Astrocyte (in vitro differentiated cells and primary cell): ENCODE results near the gene NOL4L. TPM values are rescaled to one million over a fixed set of nuclear protein-coding genes. Genes with fewer than 3 reads are reported as not detected.

Experiments
- DNase-seq: peaks from one replicate; pipeline ENCODE4 v3.0.0-alpha.2; 2010; ENCODE audit warnings: low read depth
- FAIRE-seq: peaks from 2 replicates; lab custom pipeline; 2011; peaks lifted over from hg19 to GRCh38; lab: Jason Lieb, UNC
- H2AFZ ChIP-seq: 2 replicates; pipeline ENCODE4 v1.6.0; 2012; ENCODE audit warnings: low read depth, low read length, inconsistent platforms
- H3K27ac ChIP-seq: 2 replicates; pipeline ENCODE4 v1.5.1; 2011; ENCODE audit warnings: low read depth, low read length, inconsistent platforms
- H3K27me3 ChIP-seq: 2 replicates; pipeline ENCODE4 v1.6.0; 2011; ENCODE audit warnings: low read length, inconsistent platforms; ENCODE audit not compliant: insufficient read depth
- H3K36me3 ChIP-seq: 2 replicates; pipeline ENCODE4 v1.5.1; 2011; ENCODE audit warnings: low read length, inconsistent platforms; ENCODE audit not compliant: insufficient read depth
- H3K4me1 ChIP-seq: 2 replicates; pipeline ENCODE4 v1.5.1; 2011; ENCODE audit warnings: low read length, inconsistent platforms; ENCODE audit not compliant: insufficient read depth
- H3K4me2 ChIP-seq: 2 replicates; pipeline ENCODE4 v1.6.0; 2012; ENCODE audit warnings: low read length, inconsistent platforms
- H3K4me3 ChIP-seq: 2 replicates; pipeline ENCODE4 v1.5.1; 2011; ENCODE audit warnings: low read depth, mild to moderate bottlenecking, low read length, inconsistent platforms; ENCODE audit not compliant: insufficient read depth
- H3K79me2 ChIP-seq: 2 replicates; pipeline ENCODE4 v1.6.0; 2012; ENCODE audit warnings: mild to moderate bottlenecking, low read length, inconsistent platforms; ENCODE audit not compliant: insufficient read depth
- H3K9ac ChIP-seq: 2 replicates; pipeline ENCODE4 v1.6.0; 2012; ENCODE audit warnings: mild to moderate bottlenecking, low read length, inconsistent platforms
- H3K9me3 ChIP-seq: 2 replicates; pipeline ENCODE4 v1.5.1; 2012; ENCODE audit warnings: low read depth, mild to moderate bottlenecking, low read length, inconsistent platforms; ENCODE audit not compliant: insufficient read depth
- H4K20me1 ChIP-seq: 2 replicates; pipeline ENCODE4 v1.6.0; 2012; ENCODE audit warnings: low read length, inconsistent platforms; ENCODE audit not compliant: insufficient read depth
- H3K27ac Mint-ChIP-seq: one replicate; pipeline ENCODE4 v1.8.0; 2021; ENCODE audit warnings: mild to moderate bottlenecking, mixed read lengths; ENCODE audit not compliant: unreplicated experiment
- H3K27me3 Mint-ChIP-seq: one replicate; pipeline ENCODE4 v1.8.0; 2021; ENCODE audit warnings: low read depth, mixed read lengths; ENCODE audit not compliant: unreplicated experiment
- H3K36me3 Mint-ChIP-seq: one replicate; pipeline ENCODE4 v1.8.0; 2021; ENCODE audit warnings: low read depth, mixed read lengths; ENCODE audit not compliant: unreplicated experiment
- H3K4me1 Mint-ChIP-seq: one replicate; pipeline ENCODE4 v1.8.0; 2021; ENCODE audit warnings: low read depth, mixed read lengths; ENCODE audit not compliant: unreplicated experiment
- H3K4me3 Mint-ChIP-seq: one replicate; pipeline ENCODE4 v1.8.0; 2021; ENCODE audit warnings: mild to moderate bottlenecking, moderate library complexity, mixed read lengths; ENCODE audit not compliant: unreplicated experiment
- H3K9me3 Mint-ChIP-seq: one replicate; pipeline ENCODE4 v1.8.0; 2021; ENCODE audit warnings: mild to moderate bottlenecking, mixed read lengths; ENCODE audit not compliant: unreplicated experiment
- EZH2 ChIP-seq: IDR thresholded peaks from 2 replicates; pipeline ENCODE4 v1.6.1; 2012; ENCODE audit warnings: mild to moderate bottlenecking, low read length, inconsistent platforms; ENCODE audit not compliant: insufficient read depth
- total RNA-seq: library from RNA; stranded (reverse); gene quantifications from 2 replicates; pipeline ENCODE4 v1.2.1, GENCODE V29; 2021
- TF ChIP-seq, protein P1 (sequence below): IDR thresholded peaks from 2 replicates; pipeline ENCODE4 v1.5.1; 2011; ENCODE audit warnings: low read depth, mild to moderate bottlenecking, inconsistent platforms, low read length, moderate library complexity; ENCODE audit not compliant: insufficient read depth

Gene NOL4L
- total RNA-seq, 1 donor from 2014 or later, result 35.5 TPM

DNA sequence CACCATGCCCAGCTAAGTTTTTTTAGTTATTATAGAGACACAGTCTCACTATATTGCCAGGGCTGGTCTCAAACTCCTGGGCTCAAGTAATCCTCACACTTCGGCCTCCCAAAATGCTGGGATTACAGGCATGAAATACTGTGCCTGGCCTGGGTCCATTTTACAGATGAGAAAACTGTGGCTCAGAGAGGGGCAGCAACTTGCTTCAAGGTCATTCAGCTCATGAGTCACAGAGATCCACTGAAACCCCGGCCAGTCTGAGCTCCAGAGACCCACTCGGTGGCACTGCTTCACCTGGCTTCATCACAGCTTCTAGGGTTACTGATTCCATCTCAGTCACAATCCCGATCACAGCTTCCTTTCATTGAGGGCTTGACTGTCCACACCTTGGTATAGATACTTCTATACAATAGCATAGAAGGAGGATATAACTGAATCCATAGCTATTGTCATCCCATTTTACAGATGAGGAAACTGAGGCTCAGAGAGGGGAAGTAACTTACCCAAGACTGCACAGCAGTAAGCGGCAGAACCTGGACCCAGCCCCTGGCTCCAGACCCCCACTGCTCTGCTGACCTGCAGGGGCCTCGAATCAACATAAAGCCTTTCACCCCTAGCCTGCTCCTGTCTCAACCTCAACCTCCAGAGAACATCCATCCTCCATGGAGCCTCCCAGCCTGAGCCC is 11.8 kb downstream of the NOL4L start:
- Histone ChIP-seq H3K4me3 (no peak overlapping the region), H3K27me3 (no peaks in the 10 kb centered on the region), H4K20me1 (peaks cover 4% of the 10 kb centered on the region), H3K4me1 (peaks cover 21% of the 10 kb centered on the region), H3K4me2 (no peak overlapping the region), H3K9ac (no peak overlapping the region), H3K79me2 (no peaks in the 10 kb centered on the region), H3K9me3 (no peaks in the 10 kb centered on the region), H3K27ac (no peak overlapping the region), H2AFZ (no peak overlapping the region), H3K36me3 (no peaks in the 10 kb centered on the region)
- no peak for FAIRE-seq
- Mint-ChIP-seq H3K27me3 (peaks cover 15% of the 10 kb centered on the region), H3K4me1 (peaks cover 2% of the 10 kb centered on the region), H3K36me3 (no peaks in the 10 kb centered on the region), H3K27ac (no peak overlapping the region), H3K9me3 (no peaks in the 10 kb centered on the region), H3K4me3 (no peak overlapping the region)
- TF ChIP-seq, protein P1, sequence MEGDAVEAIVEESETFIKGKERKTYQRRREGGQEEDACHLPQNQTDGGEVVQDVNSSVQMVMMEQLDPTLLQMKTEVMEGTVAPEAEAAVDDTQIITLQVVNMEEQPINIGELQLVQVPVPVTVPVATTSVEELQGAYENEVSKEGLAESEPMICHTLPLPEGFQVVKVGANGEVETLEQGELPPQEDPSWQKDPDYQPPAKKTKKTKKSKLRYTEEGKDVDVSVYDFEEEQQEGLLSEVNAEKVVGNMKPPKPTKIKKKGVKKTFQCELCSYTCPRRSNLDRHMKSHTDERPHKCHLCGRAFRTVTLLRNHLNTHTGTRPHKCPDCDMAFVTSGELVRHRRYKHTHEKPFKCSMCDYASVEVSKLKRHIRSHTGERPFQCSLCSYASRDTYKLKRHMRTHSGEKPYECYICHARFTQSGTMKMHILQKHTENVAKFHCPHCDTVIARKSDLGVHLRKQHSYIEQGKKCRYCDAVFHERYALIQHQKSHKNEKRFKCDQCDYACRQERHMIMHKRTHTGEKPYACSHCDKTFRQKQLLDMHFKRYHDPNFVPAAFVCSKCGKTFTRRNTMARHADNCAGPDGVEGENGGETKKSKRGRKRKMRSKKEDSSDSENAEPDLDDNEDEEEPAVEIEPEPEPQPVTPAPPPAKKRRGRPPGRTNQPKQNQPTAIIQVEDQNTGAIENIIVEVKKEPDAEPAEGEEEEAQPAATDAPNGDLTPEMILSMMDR, result no peak
- TF ChIP-seq EZH2, result no peak
- DNase-seq, result no peak

DNA sequence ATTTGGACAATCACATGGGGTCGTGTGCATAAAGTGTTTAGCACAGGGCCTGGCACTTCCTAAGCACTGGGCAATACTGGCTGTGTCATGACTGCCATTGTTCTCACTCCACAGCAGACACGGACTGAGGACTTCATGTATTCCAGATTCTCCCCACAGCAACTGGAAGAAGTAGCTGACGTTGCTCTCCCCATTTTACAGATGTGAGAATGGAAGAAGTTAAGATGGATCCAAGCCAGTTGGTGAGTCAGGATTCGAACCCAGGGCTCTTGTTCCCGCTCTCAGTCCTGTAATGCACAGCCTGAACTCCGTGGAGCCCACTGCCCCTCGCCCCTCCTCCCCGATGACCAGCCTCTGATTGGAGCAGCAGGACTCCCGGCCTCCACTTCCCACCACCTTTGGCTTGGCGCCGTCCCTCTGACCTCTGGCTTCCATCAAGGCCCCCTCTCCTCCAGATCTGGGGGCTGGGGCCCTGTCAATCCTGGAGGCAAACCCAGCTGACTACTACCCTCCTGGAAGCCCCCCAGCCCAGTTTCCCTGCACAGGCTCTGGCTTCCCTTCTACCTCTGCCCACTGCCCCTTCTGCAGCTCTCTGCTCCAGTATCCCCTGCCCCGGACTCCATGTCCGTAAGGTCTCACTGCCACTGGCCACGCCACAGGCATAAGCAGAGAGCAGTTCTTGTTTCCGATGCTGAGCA is 12.7 kb downstream of the NOL4L start:
- H3K36me3 ChIP-seq, result no peaks in the 10 kb centered on the region
- no peak overlapping the region for H3K4me2 ChIP-seq
- no peak overlapping the region for H3K4me3 ChIP-seq
- peaks cover 21% of the 10 kb centered on the region for H3K4me1 ChIP-seq
- no peak overlapping the region for H3K9ac ChIP-seq
- no peaks in the 10 kb centered on the region for H3K9me3 ChIP-seq
- Mint-ChIP-seq H3K4me3 (peak overlapping the region; percentile 27), H3K27ac (no peak overlapping the region), H3K9me3 (no peaks in the 10 kb centered on the region), H3K4me1 (no peaks in the 10 kb centered on the region), H3K27me3 (peaks cover 15% of the 10 kb centered on the region), H3K36me3 (no peaks in the 10 kb centered on the region)
- no peak for TF ChIP-seq EZH2
- TF ChIP-seq, protein P1, result no peak
- no peaks in the 10 kb centered on the region for H3K79me2 ChIP-seq
- FAIRE-seq, result no peak
- no peak for DNase-seq
- H3K27me3 ChIP-seq, result no peaks in the 10 kb centered on the region
- H4K20me1 ChIP-seq, result peaks cover 11% of the 10 kb centered on the region
- no peak overlapping the region for H3K27ac ChIP-seq
- H2AFZ ChIP-seq, result no peak overlapping the region

DNA sequence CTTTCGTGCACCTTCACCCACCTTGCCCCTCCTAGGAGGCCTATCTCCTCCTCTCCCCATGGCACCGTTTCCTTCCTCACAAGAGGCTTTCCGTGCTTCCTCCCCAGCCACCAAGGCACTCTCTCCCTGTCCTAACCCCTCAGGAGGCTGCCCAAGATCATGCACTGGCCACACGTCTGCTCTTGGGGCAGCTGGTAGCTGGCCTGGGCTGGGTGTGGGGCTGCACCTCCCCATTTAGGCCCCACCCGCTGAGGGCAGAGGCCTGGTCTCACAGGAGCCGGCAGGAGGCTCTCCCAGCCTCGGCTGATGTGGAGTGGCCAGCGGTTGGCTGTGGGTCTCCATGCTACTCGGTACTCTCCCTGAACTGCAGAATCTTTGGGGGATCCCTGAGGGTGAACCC is 13.6 kb downstream of the NOL4L start:
- FAIRE-seq (no peak), DNase-seq (no peak)
- TF ChIP-seq, protein P1, result no peak
- TF ChIP-seq EZH2, result no peak
- peaks cover 12% of the 10 kb centered on the region for H4K20me1 ChIP-seq
- H3K4me2 ChIP-seq, result no peak overlapping the region
- H3K9ac ChIP-seq, result no peak overlapping the region
- no peak overlapping the region for H3K4me3 ChIP-seq
- peaks cover 21% of the 10 kb centered on the region for H3K4me1 ChIP-seq
- no peak overlapping the region for H3K4me3 Mint-ChIP-seq
- no peaks in the 10 kb centered on the region for H3K9me3 ChIP-seq
- no peaks in the 10 kb centered on the region for H3K36me3 Mint-ChIP-seq
- no peak overlapping the region for H3K27ac ChIP-seq
- H2AFZ ChIP-seq, result no peak overlapping the region
- no peaks in the 10 kb centered on the region for H3K27me3 ChIP-seq
- H3K9me3 Mint-ChIP-seq, result no peaks in the 10 kb centered on the region
- no peak overlapping the region for H3K27ac Mint-ChIP-seq
- H3K79me2 ChIP-seq, result no peaks in the 10 kb centered on the region
- H3K36me3 ChIP-seq, result no peaks in the 10 kb centered on the region
- no peaks in the 10 kb centered on the region for H3K4me1 Mint-ChIP-seq
- peaks cover 15% of the 10 kb centered on the region for H3K27me3 Mint-ChIP-seq
